ENCODE results near the gene SLC6A17. TPM values are rescaled to one million over a fixed set of nuclear protein-coding genes. Genes with fewer than 3 reads are reported as not detected.
A peak's percentile ranks its signal among the peaks of the same experiment; 100 is the strongest.

SLC6A17 gene
- total RNA-seq, 1 donor from 2014 or later: 0.14 TPM

GRCh38 chr1:110188035-110188618, 37.8 kb downstream of the SLC6A17 start:
- DNase-seq (ENCODE audit: low read depth, low spot score): no peak
- no peaks in the 10 kb centered on the region for H3K9me3 Mint-ChIP-seq
- TF ChIP-seq, protein P1, sequence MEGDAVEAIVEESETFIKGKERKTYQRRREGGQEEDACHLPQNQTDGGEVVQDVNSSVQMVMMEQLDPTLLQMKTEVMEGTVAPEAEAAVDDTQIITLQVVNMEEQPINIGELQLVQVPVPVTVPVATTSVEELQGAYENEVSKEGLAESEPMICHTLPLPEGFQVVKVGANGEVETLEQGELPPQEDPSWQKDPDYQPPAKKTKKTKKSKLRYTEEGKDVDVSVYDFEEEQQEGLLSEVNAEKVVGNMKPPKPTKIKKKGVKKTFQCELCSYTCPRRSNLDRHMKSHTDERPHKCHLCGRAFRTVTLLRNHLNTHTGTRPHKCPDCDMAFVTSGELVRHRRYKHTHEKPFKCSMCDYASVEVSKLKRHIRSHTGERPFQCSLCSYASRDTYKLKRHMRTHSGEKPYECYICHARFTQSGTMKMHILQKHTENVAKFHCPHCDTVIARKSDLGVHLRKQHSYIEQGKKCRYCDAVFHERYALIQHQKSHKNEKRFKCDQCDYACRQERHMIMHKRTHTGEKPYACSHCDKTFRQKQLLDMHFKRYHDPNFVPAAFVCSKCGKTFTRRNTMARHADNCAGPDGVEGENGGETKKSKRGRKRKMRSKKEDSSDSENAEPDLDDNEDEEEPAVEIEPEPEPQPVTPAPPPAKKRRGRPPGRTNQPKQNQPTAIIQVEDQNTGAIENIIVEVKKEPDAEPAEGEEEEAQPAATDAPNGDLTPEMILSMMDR (conservative IDR thresholded peaks at IDR 0.05): no peak
- H3K4me1 Mint-ChIP-seq: peaks cover 15% of the 10 kb centered on the region
- no peak overlapping the region for H3K4me3 Mint-ChIP-seq
- no peaks in the 10 kb centered on the region for H3K36me3 Mint-ChIP-seq (ENCODE audit: low read depth)
- peaks cover 32% of the 10 kb centered on the region for H3K27me3 Mint-ChIP-seq (ENCODE audit: low read depth)
- H3K27ac Mint-ChIP-seq (ENCODE audit: unreplicated experiment): no peak overlapping the region

DNA sequence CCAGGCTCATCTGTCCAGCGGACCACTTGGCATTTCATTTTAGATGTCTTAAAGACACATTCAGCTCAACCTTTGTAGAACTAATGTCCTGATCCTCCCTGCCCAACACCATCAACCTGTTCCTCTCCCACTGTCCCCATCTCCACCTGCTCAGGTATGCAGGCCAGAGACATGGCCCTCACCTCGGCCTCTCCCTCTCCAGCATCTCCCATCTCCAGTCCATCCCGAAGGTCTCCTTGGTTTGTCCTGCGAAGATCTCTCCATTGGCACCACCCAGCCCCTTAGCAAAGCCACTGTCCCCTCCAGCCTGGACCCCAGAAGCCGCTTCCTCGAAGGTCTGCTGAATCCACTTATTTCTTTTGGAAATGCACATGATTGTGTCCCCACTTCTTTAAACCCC, 38.9 kb downstream of the SLC6A17 start:
- H3K4me1 Mint-ChIP-seq: peaks cover 15% of the 10 kb centered on the region
- H3K4me3 Mint-ChIP-seq: no peak overlapping the region

GRCh38 chr1:110190282-110190929, 40.1 kb downstream of the SLC6A17 start:
- H3K36me3 Mint-ChIP-seq (ENCODE audit: low read depth): no peaks in the 10 kb centered on the region
- no peaks in the 10 kb centered on the region for H3K9me3 Mint-ChIP-seq
- no peak for DNase-seq (ENCODE audit: low read depth, low spot score)
- H3K27ac Mint-ChIP-seq (ENCODE audit: unreplicated experiment): no peak overlapping the region
- TF ChIP-seq, protein P1 (conservative IDR thresholded peaks at IDR 0.05): no peak
- peaks cover 23% of the 10 kb centered on the region for H3K27me3 Mint-ChIP-seq (ENCODE audit: low read depth)
- peaks cover 15% of the 10 kb centered on the region for H3K4me1 Mint-ChIP-seq
- no peak overlapping the region for H3K4me3 Mint-ChIP-seq

More for the DNA sequence above, 38.9 kb downstream of the SLC6A17 start:
- Mint-ChIP-seq H3K27me3 (ENCODE audit: low read depth) (peaks cover 32% of the 10 kb centered on the region), H3K27ac (ENCODE audit: unreplicated experiment) (no peak overlapping the region), H3K9me3 (no peaks in the 10 kb centered on the region), H3K36me3 (ENCODE audit: low read depth) (no peaks in the 10 kb centered on the region)
- no peak for DNase-seq (ENCODE audit: low read depth, low spot score)
- TF ChIP-seq, protein P1 (conservative IDR thresholded peaks at IDR 0.05): no peak

DNA sequence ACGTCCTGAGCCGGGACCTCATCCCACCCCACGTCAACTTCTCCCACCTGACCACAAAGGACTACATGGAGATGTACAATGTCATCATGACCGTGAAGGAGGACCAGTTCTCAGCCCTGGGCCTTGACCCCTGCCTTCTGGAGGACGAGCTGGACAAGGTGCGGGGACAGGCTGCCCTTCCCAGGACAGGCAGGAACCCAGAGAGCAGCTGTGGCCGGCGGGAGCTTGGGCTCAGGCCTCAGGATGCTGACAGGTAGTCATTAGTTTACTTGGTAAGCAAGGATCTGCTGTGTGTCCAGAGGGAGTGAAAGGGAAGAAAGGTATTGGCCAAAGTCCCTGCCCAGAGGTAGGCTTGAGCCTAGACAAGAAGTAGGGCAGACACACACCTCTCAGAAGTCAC, 42.2 kb downstream of the SLC6A17 start:
- Mint-ChIP-seq H3K27me3 (ENCODE audit: low read depth) (peaks cover 17% of the 10 kb centered on the region), H3K4me3 (no peak overlapping the region), H3K36me3 (ENCODE audit: low read depth) (no peaks in the 10 kb centered on the region), H3K9me3 (no peaks in the 10 kb centered on the region), H3K27ac (ENCODE audit: unreplicated experiment) (no peak overlapping the region), H3K4me1 (peaks cover 11% of the 10 kb centered on the region)
- TF ChIP-seq, protein P1 (conservative IDR thresholded peaks at IDR 0.05): no peak
- DNase-seq (ENCODE audit: low read depth, low spot score): no peak

DNA sequence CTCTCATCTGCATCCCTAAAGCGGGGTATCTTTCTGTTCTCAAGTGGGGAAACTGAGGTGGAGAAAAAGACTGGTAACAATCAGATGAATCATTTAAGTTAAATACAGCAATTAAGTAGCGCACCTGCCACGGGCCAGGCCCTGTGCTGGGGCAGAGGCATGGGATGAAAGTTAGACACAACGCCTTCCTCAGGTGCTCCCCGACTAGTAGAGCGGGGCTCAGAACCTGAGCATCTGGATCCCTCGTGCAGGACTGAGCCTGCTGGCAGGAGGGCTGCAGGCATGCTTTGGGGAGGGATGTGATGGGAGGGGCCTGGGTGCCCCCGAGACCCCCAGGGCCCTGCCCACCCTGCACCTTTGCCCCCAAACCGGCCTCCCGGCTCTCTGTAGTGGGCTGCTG, 44.9 kb downstream of the SLC6A17 start:
- no peak for DNase-seq (ENCODE audit: low read depth, low spot score)
- Mint-ChIP-seq H3K9me3 (no peaks in the 10 kb centered on the region), H3K36me3 (ENCODE audit: low read depth) (no peaks in the 10 kb centered on the region), H3K27me3 (ENCODE audit: low read depth) (peaks cover 6% of the 10 kb centered on the region), H3K4me1 (no peaks in the 10 kb centered on the region), H3K27ac (ENCODE audit: unreplicated experiment) (peak overlapping the region; percentile 67), H3K4me3 (no peak overlapping the region)
- TF ChIP-seq, protein P1 (conservative IDR thresholded peaks at IDR 0.05): no peak

All from neural crest cell (in vitro differentiated cells).